Lung (tissue), 12 donors: Measurements from ENCODE around the gene HUNK. TPM values are rescaled to one million over a fixed set of nuclear protein-coding genes. Genes with fewer than 3 reads are reported as not detected.
A peak's percentile ranks its signal among the peaks of the same experiment; 100 is the strongest.
"Not testable (repeated sequence)": the region's sequence is repeated elsewhere in the genome, so short reads cannot be mapped to it uniquely, and the experiment has no call there.

ENCODE experiments used
- ATAC-seq: fragments of 200-7000 bp; cut with Tn5 transposase; one replicate; pipeline ENCODE4 v1.9.1; 2020; ENCODE audit warnings: moderate number of reproducible peaks; ENCODE audit not compliant: insufficient read depth, low FRiP score
- DNase-seq, 3 donors: peaks; one replicate each; pipeline ENCODE4 v3.0.0-alpha.2; 2013 to 2017
- H3K27ac ChIP-seq, 2 donors: one replicate each; pipeline ENCODE4 v1.5.1; 2013; ENCODE audit warnings: mild to moderate bottlenecking in 2 of 2, moderate library complexity in 2 of 2, control low read depth in 1 of 2, inconsistent platforms in 1 of 2, low read depth in 1 of 2, low read length in 1 of 2
- H3K27me3 ChIP-seq, 3 donors: one replicate each; pipeline ENCODE4 v1.5.1; 2013; ENCODE audit warnings: low read length in 2 of 3; ENCODE audit not compliant: control insufficient read depth in 3 of 3, insufficient read depth in 3 of 3
- H3K36me3 ChIP-seq, 4 donors: one replicate each; pipeline ENCODE4 v1.5.1; 2013; ENCODE audit warnings: low read length in 4 of 4, mild to moderate bottlenecking in 1 of 4, moderate library complexity in 1 of 4; ENCODE audit not compliant: control insufficient read depth in 4 of 4, insufficient read depth in 4 of 4
- H3K4me1 ChIP-seq, 5 donors: one replicate each; pipeline ENCODE4 v1.5.1; 2013; ENCODE audit warnings: low read length in 5 of 5, mild to moderate bottlenecking in 2 of 5, moderate library complexity in 1 of 5; ENCODE audit not compliant: control insufficient read depth in 5 of 5, insufficient read depth in 5 of 5
- H3K4me3 ChIP-seq: one replicate; pipeline ENCODE4 v1.5.1; 2013; ENCODE audit warnings: mild to moderate bottlenecking, control low read depth, moderate library complexity
- H3K9ac ChIP-seq, 2 donors: one replicate each; pipeline ENCODE4 v1.5.1; 2013; ENCODE audit warnings: low read length in 2 of 2, control low read depth in 1 of 2; ENCODE audit not compliant: insufficient read depth in 1 of 2
- H3K9me3 ChIP-seq, 4 donors: one replicate each; pipeline ENCODE4 v1.5.1; 2013; ENCODE audit warnings: low read length in 3 of 4, mild to moderate bottlenecking in 1 of 4, moderate library complexity in 1 of 4; ENCODE audit not compliant: control insufficient read depth in 4 of 4, insufficient read depth in 3 of 4
- CTCF ChIP-seq: IDR thresholded peaks from 2 replicates; pipeline ENCODE4 v1.5.1; 2012; ENCODE audit warnings: mild to moderate bottlenecking; ENCODE audit errors: control extremely low read depth, extremely low read depth
- WGBS, 2 donors: extraction: QIAGEN DNeasy Blood & Tissue Kit; methylation state at CpG; one replicate each; pipeline ENCODE4 v1.1.7; 2013; 5-methylcytosine and 5-hydroxymethylcytosine counted together
- polyA plus RNA-seq, 2 donors: library from polyadenylated mRNA; stranded (reverse); fragments of 200-250 nt; gene quantifications; one replicate each; pipeline ENCODE4 v1.2.1, GENCODE V29; 2013
- total RNA-seq, 2 donors: library from RNA; depleted of rRNA in 1 of 2; stranded (reverse); fragments of >200 nt in 1 of 2; gene quantifications; one replicate each; pipeline ENCODE4 v1.2.1, GENCODE V29; 2014 to 2021
- donor health status: control.
- donor health status: control.
- donor health status: Bipolar disorder and iron deficiency.
- donor health status: healthy.
- donor health status: DM: yes; HTN: yes; CAD: no.

The HUNK gene
- total and polyA plus RNA-seq, 4 donors: 0.27 to 2.4 (median 1.4) TPM

GRCh38 chr21:31943561-31943960 is 70.7 kb downstream of the HUNK start:
- no peaks in the 10 kb centered on the region for H3K9me3 ChIP-seq
- ATAC-seq (no peak), DNase-seq (peak in 1 of 3 donors; percentile 23)
- H3K9ac ChIP-seq: no peak overlapping the region
- WGBS, 2 donors: 25 to 34% methylated on average over 1 of the region's 1 CpG
- H3K4me3 ChIP-seq: no peak overlapping the region
- no peak overlapping the region for H3K27ac ChIP-seq
- peaks cover 0 to 52% (median 26%) of the 10 kb centered on the region in 5 donors for H3K4me1 ChIP-seq
- H3K27me3 ChIP-seq: no peaks in the 10 kb centered on the region
- no peaks in the 10 kb centered on the region for H3K36me3 ChIP-seq
- no peak for TF ChIP-seq CTCF

- WGBS, 2 donors: 45 to 54% methylated on average over 5 of the region's 5 CpGs
- no peak for ATAC-seq
- no peaks in the 10 kb centered on the region for H3K9me3 ChIP-seq
- H3K27me3 ChIP-seq: no peaks in the 10 kb centered on the region
- H3K36me3 ChIP-seq: peaks cover 0 to 4% (median 2%) of the 10 kb centered on the region in 4 donors
- no peak overlapping the region for H3K4me3 ChIP-seq
- H3K4me1 ChIP-seq: peaks cover 0 to 53% (median 25%) of the 10 kb centered on the region in 5 donors
- no peak for TF ChIP-seq CTCF
- DNase-seq: peak in 1 of 3 donors; percentile 51
- peak overlapping the region in 1 of 2 donors; percentile 59 for H3K9ac ChIP-seq
- no peak overlapping the region for H3K27ac ChIP-seq
Measured at GRCh38 chr21:31945141-31945540, 72.3 kb downstream of the HUNK start.

GRCh38 chr21:31945546-31945945 is 72.7 kb downstream of the HUNK start:
- peak overlapping the region in 1 of 2 donors; percentile 59 for H3K9ac ChIP-seq
- peaks cover 0 to 49% (median 25%) of the 10 kb centered on the region in 5 donors for H3K4me1 ChIP-seq
- ATAC-seq: no peak
- H3K4me3 ChIP-seq: no peak overlapping the region
- DNase-seq: peak; percentile 71 to 97 (median 96)
- no peak overlapping the region for H3K27ac ChIP-seq
- no peaks in the 10 kb centered on the region for H3K9me3 ChIP-seq
- TF ChIP-seq CTCF: no peak
- no peaks in the 10 kb centered on the region for H3K27me3 ChIP-seq
- peaks cover 0 to 4% (median 2%) of the 10 kb centered on the region in 4 donors for H3K36me3 ChIP-seq
- 54 to 70% methylated on average over 4 of the region's 4 CpGs for WGBS, 2 donors

- Histone ChIP-seq H3K9ac (no peak overlapping the region), H3K4me1 (peaks cover 0 to 48% (median 25%) of the 10 kb centered on the region in 5 donors), H3K9me3 (no peaks in the 10 kb centered on the region), H3K27me3 (no peaks in the 10 kb centered on the region), H3K27ac (no peak overlapping the region), H3K36me3 (peaks cover 0 to 4% (median 2%) of the 10 kb centered on the region in 4 donors), H3K4me3 (no peak overlapping the region)
- no peak for DNase-seq
- WGBS, 2 donors: 96 to 97% methylated on average over 7 of the region's 7 CpGs
- no peak for ATAC-seq
- TF ChIP-seq CTCF: no peak
Measured at GRCh38 chr21:31946231-31946630, 73.4 kb downstream of the HUNK start.

- not testable (repeated sequence) for DNase-seq, H3K27ac ChIP-seq, H3K9ac ChIP-seq, H3K27me3 ChIP-seq, H3K9me3 ChIP-seq, H3K36me3 ChIP-seq, H3K4me3 ChIP-seq, ATAC-seq
- 95% methylated on average over 32 of the region's 32 CpGs for WGBS, 2 donors
- H3K4me1 ChIP-seq: peaks cover 0 to 48% (median 25%) of the 10 kb centered on the region in 5 donors
Measured at GRCh38 chr21:31946876-31947550, 74.2 kb downstream of the HUNK start.
